Panc1 (cell line): ENCODE data around the gene DHX8. TPM values are rescaled to one million over a fixed set of nuclear protein-coding genes. Genes with fewer than 3 reads are reported as not detected.

Source experiments
- ATAC-seq: fragments of 200-7000 bp; cut with Tn5 transposase; 2 replicates; pipeline ENCODE4 v1.9.1; 2020; ENCODE audit warnings: mild to moderate bottlenecking, moderate library complexity
- BruUV-seq: library from RNA; stranded (reverse); fragments of 400-500 nt; replicated peaks from 2 replicates; lab custom pipeline; 2021; lab: Mats Ljungman, UMichigan
- CTCF ChIA-PET: fragments of 300-600 bp; sonication (Branson Sonifier 250); formaldehyde crosslinking; loops from one replicate; lab custom pipeline; 2022; ENCODE audit warnings: antibody characterized with exemption; lab: Charles Lee
- POLR2A ChIA-PET: fragments of 300-600 bp; sonication (Branson Sonifier 250); formaldehyde crosslinking; loops from one replicate; lab custom pipeline; 2022; ENCODE audit warnings: antibody characterized with exemption; lab: Charles Lee
- DNase-seq: peaks from one replicate; pipeline ENCODE4 v3.0.0-alpha.2; 2010; ENCODE audit warnings: low read depth, low spot score
- H3K27ac ChIP-seq: 2 replicates; pipeline ENCODE4 v1.5.1; 2011; ENCODE audit warnings: mild to moderate bottlenecking, low read length, inconsistent platforms
- H3K27me3 ChIP-seq: fragments of 200-500 bp; sonication (Bioruptor generic); 2 replicates; pipeline ENCODE4 v1.6.0; 2014; ENCODE audit warnings: low read length, inconsistent platforms; ENCODE audit not compliant: control insufficient read depth, insufficient read depth
- H3K36me3 ChIP-seq: fragments of 200-500 bp; sonication (Bioruptor generic); 2 replicates; pipeline ENCODE4 v1.5.1; 2014; ENCODE audit warnings: inconsistent platforms, mild to moderate bottlenecking, low read length, moderate library complexity; ENCODE audit not compliant: control insufficient read depth, insufficient read depth
- H3K4me1 ChIP-seq: 2 replicates; pipeline ENCODE4 v1.5.1; 2011; ENCODE audit warnings: inconsistent platforms, mild to moderate bottlenecking, low read length, moderate library complexity; ENCODE audit not compliant: control insufficient read depth, insufficient read depth
- H3K4me3 ChIP-seq, 2 experiments: 2 replicates each; pipeline ENCODE4 v1.5.1; 2011 to 2012; ENCODE audit warnings: low read depth in 2 of 2, low read length in 2 of 2, mild to moderate bottlenecking in 2 of 2, inconsistent platforms in 1 of 2, moderate library complexity in 1 of 2
- H3K9me3 ChIP-seq: fragments of 200-500 bp; sonication (Bioruptor generic); 2 replicates; pipeline ENCODE4 v1.5.1; 2014; ENCODE audit warnings: low read depth, mild to moderate bottlenecking, inconsistent platforms, low read length, moderate library complexity; ENCODE audit not compliant: control insufficient read depth, insufficient read depth
- CTCF ChIP-seq: fragments of 450-650 bp; IDR thresholded peaks from 2 replicates; pipeline ENCODE4 v1.5.1; 2017; ENCODE audit warnings: mild to moderate bottlenecking
- POLR2AphosphoS5 ChIP-seq: IDR thresholded peaks from 2 replicates; pipeline ENCODE4 v1.6.1; 2012; ENCODE audit warnings: mild to moderate bottlenecking, low read depth, low read length, moderate library complexity
- SIN3A ChIP-seq: IDR thresholded peaks from 2 replicates; pipeline ENCODE4 v1.6.1; 2012; ENCODE audit warnings: low read depth, mild to moderate bottlenecking, low read length, moderate library complexity, borderline replicate concordance; ENCODE audit not compliant: insufficient read depth
- TCF7L2 ChIP-seq: IDR thresholded peaks from 2 replicates; pipeline ENCODE4 v1.6.1; 2011; ENCODE audit warnings: mild to moderate bottlenecking, low read depth, low read length, inconsistent platforms
- in situ Hi-C: cut with HindIII; loops from 2 replicates; pipeline ENCODE4 v1.10.0; 2016; ENCODE audit warnings: low sequenced_read_pairs, low pct_unique_long_range_greater_than_20kb
- intact Hi-C: fragments of 100-400 bp; cut with micrococcal nuclease; formaldehyde crosslinking; loops from one replicate; pipeline ENCODE4 v1.10.0; 2022; ENCODE audit not compliant: unreplicated experiment
- total RNA-seq: library from RNA; stranded (reverse); gene quantifications from one replicate; pipeline ENCODE4 v1.2.1, GENCODE V29; 2021; ENCODE audit not compliant: unreplicated experiment
- TF ChIP-seq, protein P1 (sequence below), 2 experiments: IDR thresholded peaks; 2 replicates each; pipeline ENCODE4 v1.6.1; 2011 to 2012; ENCODE audit warnings: low read depth in 2 of 2, control low read depth in 1 of 2, low read length in 1 of 2, mild to moderate bottlenecking in 1 of 2, moderate library complexity in 1 of 2; ENCODE audit not compliant: insufficient read depth in 1 of 2

DHX8 gene
- total RNA-seq, 1 experiment from 2014 or later = 45.6 TPM

DNA sequence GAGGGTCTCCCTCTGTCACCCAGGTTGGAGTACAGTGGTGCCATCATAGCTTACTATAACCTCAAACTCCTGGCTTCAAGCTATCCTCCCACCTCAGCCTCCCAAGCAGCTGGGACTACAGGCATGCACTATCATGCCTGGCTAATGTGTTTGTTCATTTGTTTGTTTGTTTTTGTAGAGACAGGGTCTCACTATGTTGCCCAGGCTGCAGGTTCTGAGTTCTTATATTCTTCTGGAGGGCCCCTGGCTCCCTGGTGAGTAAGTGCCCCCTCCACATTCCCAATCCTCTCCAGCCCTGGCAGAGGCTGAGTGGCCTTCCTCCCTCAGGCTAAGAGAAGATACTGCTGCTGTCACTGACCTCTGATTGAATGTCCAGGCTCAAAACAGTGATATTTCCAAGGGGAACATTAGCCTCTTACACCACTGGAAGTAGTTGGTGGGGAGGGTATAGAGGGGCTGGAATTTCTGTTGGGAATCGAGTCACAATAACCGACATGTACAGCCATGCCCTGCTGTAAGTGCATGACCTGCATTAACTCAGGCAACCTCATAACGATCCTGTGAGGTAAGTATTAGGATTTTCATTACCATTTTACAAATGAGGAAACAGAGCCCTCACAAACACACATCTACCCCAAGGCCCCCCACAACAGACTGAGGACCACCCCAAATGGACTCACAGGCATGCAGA, 65.1 kb downstream of the DHX8 start:
- CTCF ChIA-PET = no interaction called here
- ATAC-seq = no peak
- no TSS peak for BruUV-seq
- POLR2A ChIA-PET = no interaction called here
- no peak overlapping the region for H3K27ac ChIP-seq
- intact Hi-C loops (no loop called here), in situ Hi-C loops (no loop called here)
- H3K4me3 ChIP-seq = no peak overlapping the region
- no peak for TF ChIP-seq POLR2AphosphoS5
- TF ChIP-seq CTCF = no peak
- TF ChIP-seq SIN3A = no peak
- TF ChIP-seq TCF7L2 = no peak
- TF ChIP-seq, protein P1, sequence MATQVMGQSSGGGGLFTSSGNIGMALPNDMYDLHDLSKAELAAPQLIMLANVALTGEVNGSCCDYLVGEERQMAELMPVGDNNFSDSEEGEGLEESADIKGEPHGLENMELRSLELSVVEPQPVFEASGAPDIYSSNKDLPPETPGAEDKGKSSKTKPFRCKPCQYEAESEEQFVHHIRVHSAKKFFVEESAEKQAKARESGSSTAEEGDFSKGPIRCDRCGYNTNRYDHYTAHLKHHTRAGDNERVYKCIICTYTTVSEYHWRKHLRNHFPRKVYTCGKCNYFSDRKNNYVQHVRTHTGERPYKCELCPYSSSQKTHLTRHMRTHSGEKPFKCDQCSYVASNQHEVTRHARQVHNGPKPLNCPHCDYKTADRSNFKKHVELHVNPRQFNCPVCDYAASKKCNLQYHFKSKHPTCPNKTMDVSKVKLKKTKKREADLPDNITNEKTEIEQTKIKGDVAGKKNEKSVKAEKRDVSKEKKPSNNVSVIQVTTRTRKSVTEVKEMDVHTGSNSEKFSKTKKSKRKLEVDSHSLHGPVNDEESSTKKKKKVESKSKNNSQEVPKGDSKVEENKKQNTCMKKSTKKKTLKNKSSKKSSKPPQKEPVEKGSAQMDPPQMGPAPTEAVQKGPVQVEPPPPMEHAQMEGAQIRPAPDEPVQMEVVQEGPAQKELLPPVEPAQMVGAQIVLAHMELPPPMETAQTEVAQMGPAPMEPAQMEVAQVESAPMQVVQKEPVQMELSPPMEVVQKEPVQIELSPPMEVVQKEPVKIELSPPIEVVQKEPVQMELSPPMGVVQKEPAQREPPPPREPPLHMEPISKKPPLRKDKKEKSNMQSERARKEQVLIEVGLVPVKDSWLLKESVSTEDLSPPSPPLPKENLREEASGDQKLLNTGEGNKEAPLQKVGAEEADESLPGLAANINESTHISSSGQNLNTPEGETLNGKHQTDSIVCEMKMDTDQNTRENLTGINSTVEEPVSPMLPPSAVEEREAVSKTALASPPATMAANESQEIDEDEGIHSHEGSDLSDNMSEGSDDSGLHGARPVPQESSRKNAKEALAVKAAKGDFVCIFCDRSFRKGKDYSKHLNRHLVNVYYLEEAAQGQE (IDR thresholded peaks at IDR 0.05; ENCODE audit: insufficient read depth in 1 of 2, low read depth in 2 of 2, low read length in 1 of 2) = no peak
- no peaks in the 10 kb centered on the region for H3K27me3 ChIP-seq
- no peak for DNase-seq
- no peaks in the 10 kb centered on the region; the same call in 1 of the 2 replicates for H3K36me3 ChIP-seq
- no peaks in the 10 kb centered on the region for H3K9me3 ChIP-seq
- H3K4me1 ChIP-seq = peaks cover 9% of the 10 kb centered on the region; the same call in 1 of the 2 replicates

DNA sequence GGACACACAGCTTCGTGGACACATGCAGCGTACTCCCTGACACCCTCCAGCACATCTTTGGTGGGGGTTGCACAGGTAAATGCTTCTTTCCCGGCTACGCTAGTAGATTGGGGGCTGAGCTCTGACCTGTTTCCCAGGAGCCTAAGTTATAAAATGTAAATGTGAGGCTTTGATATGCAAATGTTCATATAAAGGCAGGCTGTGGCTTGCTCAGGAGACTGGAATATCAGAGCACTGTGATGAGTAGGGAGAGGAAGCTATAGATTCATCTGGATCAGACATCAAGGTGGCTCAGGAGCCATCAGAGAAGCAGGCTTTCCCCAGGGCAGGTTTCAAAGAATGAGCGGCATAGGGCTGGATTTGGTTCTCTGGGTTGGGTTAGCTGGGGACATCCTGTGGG, 65.7 kb downstream of the DHX8 start:
- in situ Hi-C loops = no loop called here
- H3K4me1 ChIP-seq = peaks cover 7% of the 10 kb centered on the region; the same call in 1 of the 2 replicates
- no peak overlapping the region for H3K4me3 ChIP-seq
- ATAC-seq = no peak
- TF ChIP-seq CTCF (no peak), SIN3A (no peak), POLR2AphosphoS5 (no peak), TCF7L2 (no peak)
- TF ChIP-seq, protein P1 (IDR thresholded peaks at IDR 0.05; ENCODE audit: insufficient read depth in 1 of 2, low read depth in 2 of 2, low read length in 1 of 2) = no peak
- no peaks in the 10 kb centered on the region; the same call in 1 of the 2 replicates for H3K36me3 ChIP-seq
- BruUV-seq = no TSS peak
- H3K9me3 ChIP-seq = no peaks in the 10 kb centered on the region
- ChIA-PET CTCF (no interaction called here), POLR2A (no interaction called here)
- no peak for DNase-seq
- intact Hi-C loops = no loop called here
- no peaks in the 10 kb centered on the region for H3K27me3 ChIP-seq
- no peak overlapping the region for H3K27ac ChIP-seq
